ENCODE data around the gene PHF21A.

The PHF21A gene

GRCh38 chr11:45917286-45917622, 204.0 kb downstream of the PHF21A start:
- Histone ChIP-seq H3K36me3 (ENCODE audit: low read length) (no peaks in the 10 kb centered on the region), H3K4me3 (ENCODE audit: insufficient read depth, low read length, poor library complexity, severe bottlenecking) (peak overlapping the region; percentile 96), H3K4me2 (ENCODE audit: low read depth, low read length, poor library complexity, severe bottlenecking) (peak overlapping the region; percentile 78), H3K27me3 (ENCODE audit: low read length) (no peaks in the 10 kb centered on the region), H3F3A (ENCODE audit: insufficient read depth) (peaks cover 10% of the 10 kb centered on the region), H3K9me2 (replicated peaks; ENCODE audit: insufficient read depth, low read length) (no peaks in the 10 kb centered on the region), H3K9ac (ENCODE audit: low read length) (peak overlapping the region; percentile 95), H3K27ac (ENCODE audit: low read depth, low read length) (peak overlapping the region; percentile 87), H3K9me3 (ENCODE audit: insufficient read depth, low read length) (no peaks in the 10 kb centered on the region), H4K20me1 (ENCODE audit: low read depth, low read length) (no peaks in the 10 kb centered on the region), H2AFZ (ENCODE audit: low read depth, low read length, severe bottlenecking) (peak overlapping the region; percentile 49), H3K79me2 (ENCODE audit: insufficient read depth, low read length) (peaks cover 16% of the 10 kb centered on the region)
- no peak for TF ChIP-seq CTCF (IDR thresholded peaks at IDR 0.05; ENCODE audit: insufficient read depth, low read length, poor library complexity, severe bottlenecking)
- no peak for TF ChIP-seq EZH2phosphoT487 (conservative IDR thresholded peaks at IDR 0.05; ENCODE audit: low read length)

GRCh38 chr11:45915446-45915845, 205.8 kb downstream of the PHF21A start:
- Histone ChIP-seq H3K27ac (ENCODE audit: low read depth, low read length) (no peak overlapping the region), H3F3A (ENCODE audit: insufficient read depth) (peaks cover 10% of the 10 kb centered on the region), H3K9me3 (ENCODE audit: insufficient read depth, low read length) (no peaks in the 10 kb centered on the region), H3K9ac (ENCODE audit: low read length) (no peak overlapping the region), H3K4me3 (ENCODE audit: insufficient read depth, low read length, poor library complexity, severe bottlenecking) (no peak overlapping the region), H4K20me1 (ENCODE audit: low read depth, low read length) (no peaks in the 10 kb centered on the region), H3K9me2 (replicated peaks; ENCODE audit: insufficient read depth, low read length) (no peaks in the 10 kb centered on the region), H3K4me2 (ENCODE audit: low read depth, low read length, poor library complexity, severe bottlenecking) (no peak overlapping the region), H3K27me3 (ENCODE audit: low read length) (no peaks in the 10 kb centered on the region), H2AFZ (ENCODE audit: low read depth, low read length, severe bottlenecking) (no peak overlapping the region), H3K79me2 (ENCODE audit: insufficient read depth, low read length) (peaks cover 16% of the 10 kb centered on the region), H3K36me3 (ENCODE audit: low read length) (no peaks in the 10 kb centered on the region)
- TF ChIP-seq EZH2phosphoT487 (conservative IDR thresholded peaks at IDR 0.05; ENCODE audit: low read length), result no peak
- no peak for TF ChIP-seq CTCF (IDR thresholded peaks at IDR 0.05; ENCODE audit: insufficient read depth, low read length, poor library complexity, severe bottlenecking)

- H3K4me2 ChIP-seq (ENCODE audit: low read depth, low read length, poor library complexity, severe bottlenecking), result no peak overlapping the region
- no peaks in the 10 kb centered on the region for H4K20me1 ChIP-seq (ENCODE audit: low read depth, low read length)
- H3K9ac ChIP-seq (ENCODE audit: low read length), result no peak overlapping the region
- H3F3A ChIP-seq (ENCODE audit: insufficient read depth), result peaks cover 7% of the 10 kb centered on the region
- H3K9me3 ChIP-seq (ENCODE audit: insufficient read depth, low read length), result no peaks in the 10 kb centered on the region
- no peak overlapping the region for H2AFZ ChIP-seq (ENCODE audit: low read depth, low read length, severe bottlenecking)
- H3K36me3 ChIP-seq (ENCODE audit: low read length), result no peaks in the 10 kb centered on the region
- H3K27ac ChIP-seq (ENCODE audit: low read depth, low read length), result no peak overlapping the region
- no peaks in the 10 kb centered on the region for H3K27me3 ChIP-seq (ENCODE audit: low read length)
- no peak overlapping the region for H3K4me3 ChIP-seq (ENCODE audit: insufficient read depth, low read length, poor library complexity, severe bottlenecking)
- TF ChIP-seq CTCF (IDR thresholded peaks at IDR 0.05; ENCODE audit: insufficient read depth, low read length, poor library complexity, severe bottlenecking) (no peak), EZH2phosphoT487 (conservative IDR thresholded peaks at IDR 0.05; ENCODE audit: low read length) (no peak)
- H3K79me2 ChIP-seq (ENCODE audit: insufficient read depth, low read length), result peaks cover 16% of the 10 kb centered on the region
- H3K9me2 ChIP-seq (replicated peaks; ENCODE audit: insufficient read depth, low read length), result no peaks in the 10 kb centered on the region
Observed at GRCh38 chr11:45913942-45914635, 207.2 kb downstream of the PHF21A start.
